Stimulated activated CD8-positive, alpha-beta memory T cell treated with anti-CD3 and anti-CD28 coated beads, Interleukin-7, amount 100 ng/mL, for 48 hours (primary cell): Measurements from ENCODE around the gene EMP1.
A peak's percentile ranks its signal among the peaks of the same experiment; 100 is the strongest.

Experiments
- DNase-seq, 2 donors: peaks; one replicate each; pipeline ENCODE4 v3.0.0-alpha.2; 2020; ENCODE audit warnings: low read depth in 1 of 2; ENCODE audit errors: extremely low read depth in 1 of 2

The EMP1 gene, protein sequence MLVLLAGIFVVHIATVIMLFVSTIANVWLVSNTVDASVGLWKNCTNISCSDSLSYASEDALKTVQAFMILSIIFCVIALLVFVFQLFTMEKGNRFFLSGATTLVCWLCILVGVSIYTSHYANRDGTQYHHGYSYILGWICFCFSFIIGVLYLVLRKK

DNA sequence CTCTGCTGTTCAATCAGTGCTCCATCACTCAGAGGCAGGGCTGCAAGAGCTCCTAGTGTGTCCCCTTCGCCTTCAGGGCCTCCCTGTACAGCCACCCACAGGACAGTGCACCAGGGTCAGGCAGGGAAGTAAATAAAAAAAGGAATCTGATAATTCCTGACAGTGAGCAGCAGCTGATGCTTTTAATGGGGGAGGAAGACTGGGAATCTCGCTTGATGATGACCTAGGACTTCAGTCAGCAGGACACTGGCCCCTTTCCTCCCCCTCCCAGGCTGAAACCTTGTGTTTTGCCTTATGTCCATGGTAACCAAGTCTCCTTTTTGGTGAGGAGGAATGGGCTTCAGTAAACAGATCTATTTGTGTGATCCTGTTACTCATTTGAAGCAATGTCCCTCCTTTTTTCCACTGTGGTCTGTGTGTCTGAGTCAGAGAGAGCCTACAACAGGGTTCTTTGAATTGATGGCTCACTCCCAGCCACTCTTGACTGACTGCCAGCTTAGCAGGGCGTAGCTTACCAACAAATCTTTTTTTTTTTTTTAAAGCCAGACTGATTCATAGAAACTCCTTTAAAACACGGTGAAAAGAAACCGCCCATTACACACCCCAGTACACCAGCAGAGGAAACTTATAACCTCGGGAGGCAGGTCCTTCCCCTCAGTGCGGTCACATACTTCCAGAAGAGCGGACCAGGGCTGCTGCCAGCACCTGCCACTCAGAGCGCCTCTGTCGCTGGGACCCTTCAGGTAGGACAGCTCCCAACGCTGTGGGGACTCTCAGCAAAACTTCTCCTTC is at the start of gene EMP1:
EMP1 (plus strand) TSS at position 597 of the 792 bp plus-strand sequence. CDS start 14,785 bp downstream, outside the sequence.
- DNase-seq, result peak; percentile 27 to 83

DNA sequence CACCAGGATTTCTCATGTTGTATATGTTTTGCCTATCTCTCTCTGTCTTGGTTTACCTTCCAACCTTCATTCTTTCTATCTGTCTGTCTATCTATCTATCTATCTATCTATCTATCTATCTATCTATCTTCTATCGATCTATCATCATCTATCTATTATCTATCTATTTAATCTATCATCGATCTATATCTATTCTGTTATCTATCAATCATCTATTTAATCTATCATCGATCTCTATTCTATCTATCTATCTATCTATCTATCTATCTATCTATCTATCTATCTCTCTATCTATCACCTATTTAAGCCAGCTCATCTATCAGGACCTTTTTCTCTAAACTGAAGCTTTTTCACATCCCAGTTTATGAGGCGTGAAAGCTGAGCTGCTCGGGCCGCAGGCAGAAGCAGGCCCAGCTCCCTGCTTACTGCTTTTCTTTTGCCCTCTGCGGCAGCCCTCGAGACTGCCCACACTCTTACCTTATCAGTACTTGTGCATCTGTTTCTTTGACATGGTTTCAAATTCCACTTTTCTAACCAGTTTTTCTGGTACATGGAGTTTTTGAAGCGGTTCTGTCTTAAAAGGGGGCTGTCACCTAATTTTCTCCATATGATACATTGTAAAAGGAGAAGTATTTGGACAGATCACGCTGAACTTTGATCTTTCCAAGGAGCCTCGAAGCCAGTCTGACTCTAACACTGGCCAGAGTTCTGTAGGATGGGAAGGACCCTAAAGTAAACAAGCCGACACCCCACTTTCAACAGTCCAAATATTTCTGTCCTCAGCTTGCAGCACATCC is 48.6 kb upstream of the EMP1 start:
- DNase-seq, result no peak

DNA sequence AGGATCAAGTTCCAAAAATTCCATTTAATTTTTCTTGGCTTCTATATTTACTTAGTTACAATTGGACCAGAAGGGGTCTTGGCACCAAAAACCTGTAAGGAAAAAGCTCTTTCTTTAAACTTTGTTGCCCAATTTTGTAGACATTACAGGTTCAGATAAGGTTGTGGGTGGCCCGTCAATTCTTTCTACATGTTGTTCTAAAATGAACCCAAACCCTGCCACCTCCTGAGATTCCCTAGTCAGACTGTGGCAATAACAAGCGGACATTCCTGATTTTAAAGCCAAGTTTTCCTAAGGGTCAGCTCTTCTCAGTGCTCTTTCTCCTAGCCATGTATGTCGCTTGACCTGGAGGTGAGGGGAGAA is 48.1 kb upstream of the EMP1 start:
- no peak for DNase-seq

DNA sequence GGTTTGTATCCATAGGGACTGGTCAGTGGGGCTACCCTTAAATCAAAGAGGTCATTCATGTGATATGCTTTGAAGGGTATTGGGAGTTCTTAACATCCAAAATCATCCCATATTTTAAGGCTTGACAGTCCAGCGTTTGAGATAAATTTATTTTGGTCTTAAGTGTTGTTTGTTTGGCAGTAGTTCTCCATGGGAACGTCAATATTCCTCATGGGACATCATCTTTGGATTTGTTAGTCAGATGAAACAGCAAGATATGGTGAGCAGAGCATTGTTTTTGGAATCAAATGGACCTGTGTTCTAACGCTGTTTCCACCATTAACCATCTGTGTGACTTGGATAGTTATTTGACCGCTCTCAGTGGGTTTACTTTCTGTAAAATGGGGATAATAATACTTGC is 47.1 kb upstream of the EMP1 start:
- no peak for DNase-seq

DNA sequence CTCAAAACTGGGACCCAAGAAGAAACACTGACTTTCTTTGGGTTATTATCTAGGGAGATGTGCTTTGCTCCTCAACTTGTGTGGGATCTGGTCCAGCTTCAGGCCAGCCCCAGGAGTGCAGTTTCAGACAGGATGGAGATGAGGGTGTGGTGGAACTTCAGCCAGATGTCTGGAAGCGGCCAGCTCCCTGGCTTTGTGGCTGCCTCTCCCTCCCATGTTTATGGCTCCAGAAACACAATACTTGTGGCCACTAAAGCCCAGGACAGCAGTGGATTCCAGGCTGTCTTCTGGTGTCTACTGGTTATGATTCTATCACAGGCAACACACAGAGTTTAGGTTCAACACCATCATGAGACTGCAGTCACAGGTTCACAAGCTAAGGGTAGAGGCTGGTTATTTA is 44.2 kb upstream of the EMP1 start:
- no peak for DNase-seq

DNA sequence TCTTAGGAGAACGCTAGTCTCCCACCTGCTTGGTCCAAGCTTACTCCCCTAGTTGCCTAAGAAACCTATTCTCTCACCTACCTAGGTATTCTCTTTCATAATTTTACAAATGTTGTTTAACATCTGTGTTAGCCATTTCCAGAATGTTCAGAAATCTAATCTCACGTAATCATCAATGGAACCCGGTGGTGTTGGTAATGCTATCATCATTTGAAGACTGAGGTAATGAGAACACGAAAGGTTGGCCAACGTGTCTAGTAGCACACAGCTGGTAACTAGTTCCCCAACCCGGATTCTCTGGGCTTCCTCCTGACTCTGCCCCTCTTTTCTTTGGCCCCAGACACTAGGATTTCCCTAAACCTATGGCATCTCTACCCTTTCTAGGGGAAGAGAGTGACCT is 43.8 kb upstream of the EMP1 start:
- no peak for DNase-seq

DNA sequence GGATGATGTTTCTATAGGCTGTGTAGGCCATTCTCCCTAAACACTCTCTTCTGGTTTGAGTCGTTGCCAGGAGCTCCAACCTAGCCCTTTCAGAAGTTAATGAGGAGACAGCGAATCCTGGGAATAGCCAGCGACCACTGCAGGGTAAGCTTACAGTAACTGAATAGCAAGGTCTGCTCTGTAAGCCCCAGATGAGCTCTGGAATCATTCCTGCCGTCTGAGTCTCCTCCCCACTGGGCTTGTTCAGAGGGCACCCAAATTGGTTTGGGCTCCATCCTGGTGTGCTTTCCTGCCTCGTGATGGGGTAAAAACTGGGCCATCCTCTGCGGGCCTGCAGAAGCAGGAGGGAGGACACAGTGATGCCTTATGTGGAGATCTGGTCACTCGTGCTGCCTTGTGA is 43.3 kb upstream of the EMP1 start:
- DNase-seq, result no peak

DNA sequence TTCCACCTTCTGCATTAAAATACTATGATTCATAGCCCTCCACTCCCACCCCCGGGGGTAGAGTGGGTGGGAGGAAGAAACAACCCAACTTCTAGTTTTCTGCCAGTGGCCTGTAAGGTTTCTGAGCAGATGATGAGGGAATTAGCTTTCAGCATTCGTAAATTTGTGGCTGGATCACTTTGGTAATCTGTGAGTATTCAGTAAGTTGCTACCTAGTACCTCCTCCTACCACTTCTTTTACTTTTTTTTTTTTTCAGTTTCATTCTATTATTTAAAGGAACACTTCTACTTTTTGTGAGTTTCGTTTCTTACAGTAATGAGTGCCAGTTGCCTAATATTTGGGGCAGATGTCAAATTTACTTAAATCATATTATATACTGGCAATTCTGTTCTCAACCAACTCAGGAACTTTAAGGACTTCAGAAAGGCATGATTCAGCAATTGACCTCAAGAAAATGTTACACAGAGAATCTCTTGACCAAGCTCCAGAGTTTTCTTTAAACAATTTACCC is 42.4 kb upstream of the EMP1 start:
- DNase-seq, result no peak

DNA sequence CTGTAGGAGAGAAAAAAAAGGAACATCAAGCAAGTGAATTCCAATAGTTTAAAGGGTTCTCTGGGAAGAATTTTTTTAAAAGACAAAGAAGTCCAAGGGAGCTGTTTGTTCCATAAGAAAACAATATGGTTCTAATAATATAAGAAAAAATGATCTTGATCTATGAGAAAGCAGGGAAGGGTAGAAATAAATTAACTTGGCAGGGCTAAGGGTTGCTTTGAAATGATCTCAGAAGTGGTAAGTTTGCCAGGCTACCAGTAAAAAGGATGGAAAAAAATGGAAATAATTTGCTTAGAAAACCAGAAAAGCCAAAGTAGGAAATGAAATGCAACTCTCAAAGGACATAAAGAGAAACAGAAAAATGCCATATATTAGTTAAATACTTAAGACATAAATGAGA is 41.7 kb upstream of the EMP1 start:
- DNase-seq, result no peak

DNA sequence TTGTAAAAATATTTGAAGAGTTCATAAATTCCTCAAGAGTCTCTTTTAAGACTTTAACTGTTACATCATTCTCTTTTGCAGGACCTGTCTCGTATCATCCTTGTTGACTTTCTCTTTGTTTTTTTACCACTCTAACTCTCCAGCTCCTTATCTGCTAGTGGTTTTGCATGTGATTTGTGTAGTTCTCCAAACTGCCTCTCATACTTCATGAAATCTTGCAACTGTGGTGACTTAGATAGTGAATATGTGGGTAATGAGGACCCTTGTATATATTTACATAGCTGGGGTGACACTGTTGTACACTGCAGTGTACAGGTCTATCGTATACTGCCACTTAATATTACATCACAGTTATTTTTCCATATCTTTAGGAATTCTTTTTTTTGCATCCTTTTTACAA is 40.2 kb upstream of the EMP1 start:
- no peak for DNase-seq

DNA sequence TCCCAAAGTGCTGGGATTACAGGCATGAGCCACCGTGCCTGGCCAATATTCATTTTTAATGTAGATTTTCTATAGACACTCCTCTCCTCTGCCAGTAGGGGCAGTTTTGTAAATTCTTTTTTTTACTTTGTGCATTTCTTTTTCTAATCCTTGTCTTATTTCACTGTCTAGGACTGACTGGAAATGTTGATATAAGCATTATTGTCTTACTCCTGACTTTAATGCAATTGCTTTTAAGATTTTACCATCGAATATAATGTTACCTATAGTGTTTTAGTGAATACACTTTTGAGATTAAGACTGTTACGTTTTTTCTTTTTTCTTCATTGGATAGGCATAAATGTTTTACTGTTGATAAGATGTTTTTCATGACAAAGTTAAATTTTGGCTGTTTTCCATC is 35.4 kb upstream of the EMP1 start:
- DNase-seq, result no peak

DNA sequence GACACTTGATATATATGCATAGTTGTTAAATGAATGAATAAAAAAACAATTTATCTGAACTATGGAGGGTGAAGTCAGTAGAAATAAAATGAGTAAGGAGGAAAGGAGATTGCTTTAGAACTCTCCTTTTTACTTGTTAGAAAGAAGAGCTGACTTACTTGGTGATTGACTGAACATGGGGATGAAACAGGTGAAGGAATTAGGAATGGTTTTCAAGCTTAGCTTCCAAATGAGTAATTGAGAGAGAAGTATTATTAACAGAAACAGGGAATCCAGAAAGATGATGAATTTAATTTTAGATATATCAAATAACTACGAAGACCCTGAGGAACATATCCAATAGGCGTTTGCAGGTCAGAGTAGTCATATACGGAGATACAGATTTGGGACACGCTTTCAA is 33.6 kb upstream of the EMP1 start:
- no peak for DNase-seq

DNA sequence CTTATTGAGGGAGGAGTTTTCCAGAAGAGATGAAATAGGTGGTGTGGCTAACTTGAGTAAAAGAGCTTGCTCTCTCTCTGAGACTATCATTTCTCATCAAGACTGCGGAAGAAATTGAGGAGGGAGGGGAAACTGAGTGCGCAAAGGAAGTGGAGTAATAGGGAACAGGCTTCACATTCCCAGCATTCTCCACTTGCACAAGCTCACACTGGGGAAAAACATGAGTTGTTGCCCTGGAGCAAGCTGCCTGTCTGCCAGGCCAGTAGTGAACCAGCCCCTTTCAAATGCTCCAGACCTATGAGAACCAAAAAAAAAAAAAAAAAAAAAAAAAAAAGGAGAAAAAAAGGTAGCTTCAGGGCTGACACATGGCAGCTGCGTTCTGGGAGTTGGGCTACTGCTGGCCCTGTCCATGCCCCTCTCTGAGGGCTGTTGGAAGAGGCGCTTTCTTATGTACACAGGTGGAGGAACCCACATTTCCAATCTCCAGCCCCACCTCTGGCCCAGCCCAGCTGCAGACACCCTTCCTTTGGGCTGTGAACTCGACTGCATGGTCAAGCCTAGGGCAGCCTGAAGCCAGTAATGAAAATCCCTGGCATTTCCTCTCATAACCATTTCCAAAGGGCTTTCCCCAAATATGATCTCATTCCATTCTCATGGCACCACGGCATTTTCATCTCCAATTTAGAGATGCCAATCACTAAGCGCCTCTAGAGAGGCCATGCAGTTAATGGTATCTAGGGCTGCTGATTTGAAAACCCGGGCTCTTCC is 32.5 kb upstream of the EMP1 start:
- no peak for DNase-seq

DNA sequence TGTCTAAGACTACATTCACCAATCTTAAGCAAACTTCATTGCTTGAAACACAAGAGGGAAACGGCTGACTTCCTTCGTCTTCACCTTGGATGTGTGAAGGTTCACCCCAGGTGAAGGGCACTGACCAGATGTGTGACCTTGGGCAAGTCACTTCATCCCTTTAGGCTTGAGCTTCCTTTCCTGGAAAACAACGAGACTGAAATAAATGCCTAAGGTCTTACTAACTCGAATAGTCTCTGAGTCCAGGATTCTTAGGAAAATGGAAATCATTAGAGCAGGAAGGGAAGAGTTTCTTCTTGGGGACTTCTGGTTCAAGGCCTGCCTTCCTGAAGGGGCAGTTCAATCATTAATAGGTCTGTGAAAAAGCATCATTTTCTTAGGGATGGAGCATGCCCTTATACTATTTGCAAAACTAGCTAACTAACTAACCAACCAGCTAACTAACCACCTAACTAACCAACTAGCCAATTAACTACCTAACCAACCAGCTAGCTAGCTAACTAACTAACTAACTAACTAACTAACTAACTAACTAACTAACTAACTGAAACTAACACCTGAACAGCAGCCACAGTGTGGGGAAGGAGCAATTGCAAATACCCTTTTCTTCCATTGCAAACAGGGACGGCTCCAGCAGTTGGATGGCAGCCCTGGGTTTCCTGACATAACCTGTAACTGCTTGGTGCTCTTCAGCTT is 31.5 kb upstream of the EMP1 start:
- DNase-seq, result no peak

DNA sequence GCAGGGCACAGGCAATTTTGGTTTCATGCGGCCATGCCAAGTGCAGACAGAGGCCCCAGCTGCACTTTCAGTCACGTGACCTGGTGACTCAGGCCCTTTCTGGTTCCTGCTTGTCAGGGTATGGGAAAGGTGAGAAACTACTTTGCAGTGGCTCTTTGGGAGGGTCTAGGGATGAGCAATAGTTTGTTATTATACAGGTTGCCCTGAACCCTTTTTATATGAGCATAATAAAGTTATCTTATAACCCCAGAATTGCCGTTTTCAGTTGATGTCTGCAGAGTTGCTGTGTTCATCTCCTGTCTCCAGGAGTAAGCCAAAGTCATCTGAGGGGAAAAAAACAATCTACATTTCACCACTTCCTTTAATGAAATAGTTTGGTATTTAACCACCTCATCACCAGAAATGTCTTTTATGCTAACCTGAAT is 30.9 kb upstream of the EMP1 start:
- DNase-seq, result peak; percentile 55 to 82

DNA sequence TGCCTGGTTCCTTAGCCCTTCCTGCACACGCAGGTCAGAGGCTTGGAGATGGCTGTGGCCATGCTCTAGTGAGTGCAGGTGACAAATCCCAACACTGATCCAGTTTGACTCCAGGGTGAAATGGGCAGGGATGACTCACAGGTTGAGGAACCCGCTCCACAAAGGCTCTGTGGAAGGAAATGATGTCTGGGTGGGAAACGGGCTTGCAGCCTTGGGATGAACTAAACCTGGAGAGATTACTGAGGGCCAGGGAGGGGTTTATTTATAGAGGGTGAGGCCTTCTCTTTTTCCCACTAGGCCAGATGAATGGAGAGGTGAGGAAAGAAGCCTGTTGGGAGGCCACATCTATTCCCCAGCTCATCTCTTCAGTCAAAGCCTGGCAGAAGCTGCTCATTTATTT is 29.3 kb upstream of the EMP1 start:
- no peak for DNase-seq

DNA sequence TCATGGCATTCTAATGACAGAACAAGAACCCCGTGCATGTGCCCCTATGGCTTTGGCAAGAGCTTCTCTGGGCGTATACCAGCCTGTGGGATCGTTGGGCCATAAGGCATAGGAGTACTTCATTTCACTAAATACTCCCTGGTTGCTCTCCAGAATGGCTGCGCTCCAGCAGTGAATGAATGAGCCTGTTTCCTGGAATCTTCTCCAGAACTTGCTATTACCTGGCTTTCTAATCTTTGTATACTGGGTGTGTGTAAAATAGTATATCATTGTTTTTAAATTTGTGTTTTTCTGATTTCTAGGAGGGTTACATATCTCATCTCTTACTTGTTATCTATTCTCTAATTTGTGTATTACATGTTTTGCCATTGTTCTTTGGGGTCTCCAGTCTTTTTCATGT is 28.6 kb upstream of the EMP1 start:
- DNase-seq, result no peak

DNA sequence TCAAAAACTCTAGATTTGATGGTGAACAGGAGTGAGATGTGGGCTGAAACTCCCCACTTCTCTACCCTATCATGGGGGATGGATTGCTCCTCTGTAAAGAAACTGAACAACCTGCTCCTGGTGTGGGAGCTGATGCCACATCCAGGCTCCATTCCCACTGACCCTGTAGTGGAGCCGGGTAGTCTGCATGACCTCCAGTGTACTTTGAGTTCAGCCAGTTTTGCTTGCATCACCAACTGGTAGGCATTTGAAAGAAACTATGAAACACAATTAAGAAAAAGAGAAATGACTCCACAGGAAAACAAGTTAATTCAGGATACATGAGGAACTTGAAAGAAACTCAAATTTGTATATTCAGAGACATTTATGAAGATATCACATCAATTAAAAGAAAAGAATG is 27.3 kb upstream of the EMP1 start:
- no peak for DNase-seq

DNA sequence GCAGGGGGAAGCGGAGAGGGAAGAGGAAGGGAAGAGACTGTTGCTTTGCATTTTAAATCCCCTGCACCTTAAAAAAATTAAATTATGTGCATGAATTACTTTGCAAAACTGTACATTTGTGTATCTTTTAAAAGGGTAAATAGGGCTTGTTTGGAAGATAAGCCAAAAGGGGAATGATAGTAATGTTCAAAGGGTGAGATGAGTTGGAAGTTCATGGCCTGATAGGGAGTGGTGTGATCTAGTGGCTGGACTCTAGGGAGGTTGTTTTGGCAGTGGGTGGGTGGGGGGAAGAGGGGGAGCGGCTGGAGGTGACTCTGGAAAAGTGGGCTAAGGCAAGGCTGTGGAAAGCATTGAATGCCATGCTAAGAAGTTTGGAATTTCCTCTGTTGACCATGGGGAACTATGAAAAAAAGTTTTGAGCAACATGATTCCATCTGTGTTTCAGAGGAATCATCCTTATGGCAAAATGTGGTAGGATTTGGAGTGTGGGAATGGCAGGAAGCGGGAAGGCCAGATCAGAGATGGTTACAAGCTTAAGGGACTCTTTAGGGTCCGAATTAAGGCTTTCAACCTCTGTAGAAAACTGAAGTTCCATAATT is 25.5 kb upstream of the EMP1 start:
- DNase-seq, result no peak
